ENCODE data around the gene ST7L. TPM values are rescaled to one million over a fixed set of nuclear protein-coding genes. Genes with fewer than 3 reads are reported as not detected.
"Not testable (repeated sequence)": the region's sequence is repeated elsewhere in the genome, so short reads cannot be mapped to it uniquely, and the experiment has no call there.

Gene ST7L
- total and polyA plus RNA-seq, 8 donors = 9.0 to 16.9 (median 11.2) TPM

GRCh38 chr1:112646225-112646624 lies 27.3 kb upstream of the ST7L start:
- no peak for FAIRE-seq
- no peak for TF ChIP-seq CTCF (IDR thresholded peaks at IDR 0.05)
- H3K4me1 ChIP-seq = no peaks in the 10 kb centered on the region
- peaks cover 0 to 14% (median 14%) of the 10 kb centered on the region in 3 donors for H3K36me3 ChIP-seq
- H3K27ac ChIP-seq = no peak overlapping the region
- 90 to 94% methylated on average over 4 of the region's 4 CpGs for WGBS, 2 donors
- no peak overlapping the region for H3K4me3 ChIP-seq
- intact Hi-C loops (cut with DNase I) = no loop called here
- no peaks in the 10 kb centered on the region for H3K27me3 ChIP-seq
- H3K9me3 ChIP-seq = no peaks in the 10 kb centered on the region
- no peak for ATAC-seq
- no peak for DNase-seq

- Histone ChIP-seq H3K9me3 (no peaks in the 10 kb centered on the region), H3K27ac (no peak overlapping the region), H3K36me3 (no peaks in the 10 kb centered on the region), H3K4me1 (no peaks in the 10 kb centered on the region), H3K4me3 (no peak overlapping the region), H3K27me3 (no peaks in the 10 kb centered on the region)
- 71 to 80% methylated on average over 2 of the region's 2 CpGs for WGBS, 2 donors
- intact Hi-C loops (cut with DNase I) = no loop called here
- no peak for TF ChIP-seq CTCF (IDR thresholded peaks at IDR 0.05)
- FAIRE-seq (no peak), DNase-seq (no peak), ATAC-seq (no peak)
Observed at GRCh38 chr1:112643080-112643479, 24.1 kb upstream of the ST7L start.

GRCh38 chr1:112640437-112640836 lies 21.5 kb upstream of the ST7L start:
- H3K36me3 ChIP-seq; ATAC-seq; intact Hi-C loops (cut with DNase I); H3K27ac ChIP-seq; H3K4me3 ChIP-seq; FAIRE-seq; H3K27me3 ChIP-seq; H3K9me3 ChIP-seq: not testable (repeated sequence)
- H3K4me1 ChIP-seq = peaks cover 6 to 24% (median 10%) of the 10 kb centered on the region in 3 donors
- peak in 1 of 6 donors; percentile 60 for DNase-seq
- 88 to 90% methylated on average over 17 to 23 of the region's 23 CpGs for WGBS, 2 donors

- WGBS, 2 donors = 89 to 100% methylated on average over 1 of the region's 1 CpG
- Histone ChIP-seq H3K27ac (no peak overlapping the region), H3K9me3 (no peaks in the 10 kb centered on the region), H3K27me3 (no peaks in the 10 kb centered on the region), H3K4me1 (peaks cover 6 to 41% (median 17%) of the 10 kb centered on the region in 3 donors), H3K4me3 (no peak overlapping the region), H3K36me3 (no peaks in the 10 kb centered on the region)
- TF ChIP-seq CTCF (IDR thresholded peaks at IDR 0.05) = no peak
- no peak for ATAC-seq
- intact Hi-C loops (cut with DNase I) = no loop called here
- no peak for FAIRE-seq
- DNase-seq = no peak
Observed at GRCh38 chr1:112638110-112638428, 19.1 kb upstream of the ST7L start.

- no peaks in the 10 kb centered on the region for H3K27me3 ChIP-seq
- WGBS, 2 donors = 61 to 69% methylated on average over 4 of the region's 4 CpGs
- FAIRE-seq = no peak
- H3K4me3 ChIP-seq = no peak overlapping the region
- peaks cover 6 to 41% (median 17%) of the 10 kb centered on the region in 3 donors for H3K4me1 ChIP-seq
- no peaks in the 10 kb centered on the region for H3K36me3 ChIP-seq
- H3K9me3 ChIP-seq = no peaks in the 10 kb centered on the region
- H3K27ac ChIP-seq = no peak overlapping the region
- ATAC-seq = peak in 1 of 4 donors; percentile 64
- no peak for DNase-seq
- intact Hi-C loops (cut with DNase I) = no loop called here
- TF ChIP-seq CTCF (IDR thresholded peaks at IDR 0.05) = no peak
Observed at GRCh38 chr1:112637254-112638109, 18.5 kb upstream of the ST7L start.

Measured in pancreas (tissue), 10 donors.